PC-9 (cell line): ENCODE data around the gene CEP68.
"Not testable (repeated sequence)": the region's sequence is repeated elsewhere in the genome, so short reads cannot be mapped to it uniquely, and the experiment has no call there.

Experiments used
- CTCF ChIP-seq: fragments of 200-600 bp; sonication (generic); conservative IDR thresholded peaks from 2 replicates; pipeline ENCODE4 v1.6.1; 2017; ENCODE audit warnings: mixed run types, antibody characterized with exemption, mild to moderate bottlenecking, moderate library complexity
- EZH2 ChIP-seq: fragments of 200-600 bp; sonication (generic); IDR thresholded peaks from 2 replicates; pipeline ENCODE4 v1.8.0; 2017; ENCODE audit warnings: antibody characterized with exemption, low read depth

- not testable (repeated sequence) for TF ChIP-seq CTCF, EZH2
Measured at GRCh38 chr2:65125457-65125856, 69.2 kb downstream of the CEP68 start.
